ENCODE results near the gene NPY1R.

NPY1R gene

DNA sequence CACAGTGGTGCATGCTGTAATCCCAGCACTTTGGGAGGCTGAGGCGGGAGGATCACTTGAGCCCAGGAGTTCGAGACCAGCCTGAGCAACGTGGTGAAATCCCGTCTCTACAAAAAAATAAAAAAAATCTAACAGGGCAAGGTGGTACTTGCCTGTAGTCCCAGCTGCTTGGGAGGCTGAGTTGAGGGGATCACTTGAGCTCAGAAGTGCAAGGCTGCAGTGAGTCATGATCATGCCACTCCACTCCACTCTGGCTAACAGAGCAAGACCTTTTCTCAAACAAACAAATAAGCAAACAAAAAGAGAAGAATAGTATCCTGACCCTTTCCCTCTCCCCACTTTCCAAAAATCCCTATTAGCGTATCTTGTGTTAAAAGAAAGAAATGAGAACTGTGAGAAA, 52.7 kb downstream of the NPY1R start:
- no peak for DNase-seq (ENCODE audit: low spot score)

- no peak for DNase-seq (ENCODE audit: low spot score)
Measured at GRCh38 chr4:163274861-163275260, 57.5 kb downstream of the NPY1R start.
